OCI-LY7 (cell line): ENCODE results near the gene C12orf60.

Experiments
- EZH2phosphoT487 ChIP-seq: fragments of 200-600 bp; sonication (generic); IDR thresholded peaks from 2 replicates; pipeline ENCODE4 v1.6.1; 2018; ENCODE audit warnings: low read depth, borderline replicate concordance, mild to moderate bottlenecking, mixed run types, antibody characterized with exemption, low read length, moderate library complexity, mixed read lengths
- TF ChIP-seq, protein P1 (sequence below): fragments of 200-600 bp; sonication (generic); conservative IDR thresholded peaks from 2 replicates; pipeline ENCODE4 v1.5.1; 2014; ENCODE audit warnings: mild to moderate bottlenecking, antibody characterized with exemption, low read length, moderate library complexity, mixed read lengths

GRCh38 chr12:14844401-14844800, 40.9 kb downstream of the C12orf60 start:
- TF ChIP-seq, protein P1, sequence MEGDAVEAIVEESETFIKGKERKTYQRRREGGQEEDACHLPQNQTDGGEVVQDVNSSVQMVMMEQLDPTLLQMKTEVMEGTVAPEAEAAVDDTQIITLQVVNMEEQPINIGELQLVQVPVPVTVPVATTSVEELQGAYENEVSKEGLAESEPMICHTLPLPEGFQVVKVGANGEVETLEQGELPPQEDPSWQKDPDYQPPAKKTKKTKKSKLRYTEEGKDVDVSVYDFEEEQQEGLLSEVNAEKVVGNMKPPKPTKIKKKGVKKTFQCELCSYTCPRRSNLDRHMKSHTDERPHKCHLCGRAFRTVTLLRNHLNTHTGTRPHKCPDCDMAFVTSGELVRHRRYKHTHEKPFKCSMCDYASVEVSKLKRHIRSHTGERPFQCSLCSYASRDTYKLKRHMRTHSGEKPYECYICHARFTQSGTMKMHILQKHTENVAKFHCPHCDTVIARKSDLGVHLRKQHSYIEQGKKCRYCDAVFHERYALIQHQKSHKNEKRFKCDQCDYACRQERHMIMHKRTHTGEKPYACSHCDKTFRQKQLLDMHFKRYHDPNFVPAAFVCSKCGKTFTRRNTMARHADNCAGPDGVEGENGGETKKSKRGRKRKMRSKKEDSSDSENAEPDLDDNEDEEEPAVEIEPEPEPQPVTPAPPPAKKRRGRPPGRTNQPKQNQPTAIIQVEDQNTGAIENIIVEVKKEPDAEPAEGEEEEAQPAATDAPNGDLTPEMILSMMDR = no peak
- TF ChIP-seq EZH2phosphoT487 = no peak
